DOHH2 (cell line): ENCODE results near the gene MTRF1.
A peak's percentile ranks its signal among the peaks of the same experiment; 100 is the strongest.

Experiments used
- H3F3A ChIP-seq: fragments of 200-600 bp; sonication (generic), shearing (Covaris generic); 2 replicates; pipeline ENCODE4 v1.6.0; 2016; ENCODE audit warnings: antibody characterized with exemption, mild to moderate bottlenecking; ENCODE audit not compliant: control insufficient read depth, insufficient read depth
- H3K27ac ChIP-seq: fragments of 200-600 bp; sonication (generic); 2 replicates; pipeline ENCODE4 v1.5.1; 2014; ENCODE audit warnings: low read depth, mild to moderate bottlenecking, low read length, moderate library complexity
- H3K27me3 ChIP-seq: fragments of 200-600 bp; sonication (generic); 2 replicates; pipeline ENCODE4 v1.6.1; 2014; ENCODE audit warnings: mild to moderate bottlenecking, low read length, mixed read lengths; ENCODE audit not compliant: control insufficient read depth
- H3K36me3 ChIP-seq: fragments of 200-600 bp; sonication (generic); 2 replicates; pipeline ENCODE4 v1.6.1; 2014; ENCODE audit warnings: mild to moderate bottlenecking, low read length, moderate library complexity, mixed read lengths; ENCODE audit not compliant: control insufficient read depth
- H3K4me1 ChIP-seq: fragments of 200-600 bp; sonication (generic); 2 replicates; pipeline ENCODE4 v1.6.1; 2014; ENCODE audit warnings: mild to moderate bottlenecking, low read length, mixed read lengths; ENCODE audit not compliant: control insufficient read depth
- H3K4me2 ChIP-seq: fragments of 200-600 bp; sonication (generic); 2 replicates; pipeline ENCODE4 v1.6.0; 2014; ENCODE audit warnings: mild to moderate bottlenecking, low read length, moderate library complexity
- H3K4me3 ChIP-seq: fragments of 200-600 bp; sonication (generic); 2 replicates; pipeline ENCODE4 v1.5.1; 2014; ENCODE audit warnings: mild to moderate bottlenecking, low read length, mixed read lengths
- H3K79me2 ChIP-seq: fragments of 200-600 bp; sonication (generic); 2 replicates; pipeline ENCODE4 v1.6.1; 2014; ENCODE audit warnings: mild to moderate bottlenecking, low read length, mixed read lengths; ENCODE audit not compliant: control insufficient read depth
- H3K9me2 ChIP-seq: fragments of 200-600 bp; sonication (generic); replicated peaks from 2 replicates; pipeline ENCODE4 v1.6.1; 2014; ENCODE audit warnings: mild to moderate bottlenecking, low read length, mixed read lengths; ENCODE audit not compliant: control insufficient read depth
- H3K9me3 ChIP-seq: fragments of 200-600 bp; sonication (generic); 2 replicates; pipeline ENCODE4 v1.6.1; 2014; ENCODE audit warnings: antibody characterized with exemption, low read length, mixed read lengths; ENCODE audit not compliant: control insufficient read depth, insufficient read depth
- H4K20me1 ChIP-seq: fragments of 200-600 bp; sonication (generic); 2 replicates; pipeline ENCODE4 v1.6.0; 2014; ENCODE audit warnings: low read depth, mild to moderate bottlenecking, antibody characterized with exemption, low read length, moderate library complexity; ENCODE audit not compliant: control insufficient read depth, insufficient read depth
- CTCF ChIP-seq: fragments of 200-600 bp; sonication (generic); IDR thresholded peaks from one replicate; pipeline ENCODE4 v1.5.1; 2014; ENCODE audit warnings: antibody characterized with exemption, mild to moderate bottlenecking, low read depth, low read length; ENCODE audit not compliant: poor library complexity, severe bottlenecking
- EZH2phosphoT487 ChIP-seq: fragments of 200-600 bp; sonication (generic); IDR thresholded peaks from 2 replicates; pipeline ENCODE4 v1.6.1; 2017; ENCODE audit warnings: borderline replicate concordance, mild to moderate bottlenecking, antibody characterized with exemption, low read length, moderate library complexity, mixed read lengths

MTRF1 gene

DNA sequence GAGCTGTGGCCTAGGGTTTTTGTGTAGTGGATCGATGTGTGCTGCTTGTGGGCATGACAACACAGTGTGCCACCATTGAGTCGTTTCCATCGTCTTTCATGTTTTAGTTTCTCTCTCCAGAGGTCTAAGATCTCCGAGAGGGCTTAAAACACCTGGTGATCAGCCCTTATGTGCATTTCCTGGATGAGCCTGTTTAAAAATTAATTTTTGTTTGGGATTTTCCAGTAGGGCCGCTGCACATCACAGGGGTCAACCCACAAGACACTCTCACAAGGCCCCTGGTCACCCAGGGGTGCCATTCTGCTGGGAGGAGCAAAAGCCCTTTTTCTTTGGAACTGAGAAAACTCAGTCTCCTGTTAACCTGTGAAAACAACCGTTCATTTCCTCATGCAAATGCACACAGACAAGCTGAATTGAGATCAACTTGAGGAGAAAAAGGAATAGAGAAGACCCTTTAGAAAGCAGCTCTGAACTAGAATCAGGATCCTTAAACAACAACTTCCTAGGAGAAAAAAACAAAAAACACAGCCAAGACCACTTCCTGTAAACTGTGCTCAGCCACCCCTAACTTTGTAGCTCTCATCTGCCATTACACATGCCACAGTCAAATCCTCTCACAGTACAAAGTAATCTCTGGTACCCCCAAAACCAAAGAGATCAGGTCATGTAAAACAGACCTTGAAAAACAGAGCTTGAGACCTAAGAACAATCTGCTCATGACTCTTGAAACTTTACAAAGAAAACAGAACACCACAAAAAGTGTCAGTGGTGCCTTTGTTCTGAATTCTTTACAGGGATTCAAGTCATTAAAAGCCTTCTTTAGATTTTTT lies 8.3 kb upstream of the MTRF1 start:
- Histone ChIP-seq H3K4me2 (peak overlapping the region; percentile 41), H4K20me1 (no peaks in the 10 kb centered on the region), H3F3A (peaks cover 3% of the 10 kb centered on the region; the same call in 1 of the 2 replicates)

DNA sequence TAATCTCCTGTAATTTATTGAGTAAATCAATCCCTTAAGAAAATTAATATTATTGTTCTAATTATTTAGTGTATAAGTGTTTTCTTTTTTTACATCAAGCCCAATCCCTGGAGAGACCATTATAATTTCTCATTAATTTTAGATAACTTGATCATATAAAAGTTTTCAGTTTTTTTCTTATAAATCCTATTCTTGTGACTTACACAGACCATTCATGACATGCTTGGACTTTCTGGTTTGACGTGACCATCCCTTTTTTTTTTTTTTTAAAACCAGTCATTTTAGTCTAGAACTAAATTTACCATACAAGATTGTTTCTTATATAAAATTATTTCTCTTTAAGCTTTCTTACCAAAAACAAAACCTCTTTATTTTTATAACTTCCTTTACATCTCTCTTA lies 5.4 kb upstream of the MTRF1 start:
- Histone ChIP-seq H3K4me1 (peaks cover 22% of the 10 kb centered on the region), H3K27ac (no peak overlapping the region), H3K27me3 (no peaks in the 10 kb centered on the region), H3K9me2 (no peaks in the 10 kb centered on the region), H3K79me2 (no peaks in the 10 kb centered on the region), H3K9me3 (peaks cover 24% of the 10 kb centered on the region), H3K36me3 (0 out of 2 replicates have a peak, but pooled peaks cover 3% of the 10 kb centered on the region), H4K20me1 (no peaks in the 10 kb centered on the region), H3K4me2 (no peak overlapping the region), H3F3A (peaks cover 3% of the 10 kb centered on the region; the same call in 1 of the 2 replicates), H3K4me3 (no peak overlapping the region)
- TF ChIP-seq CTCF: no peak
- TF ChIP-seq EZH2phosphoT487: no peak

More for the DNA sequence above, 8.3 kb upstream of the MTRF1 start:
- Histone ChIP-seq H3K4me1 (peaks cover 16% of the 10 kb centered on the region), H3K36me3 (0 out of 2 replicates have a peak, but pooled peaks cover 3% of the 10 kb centered on the region), H3K9me3 (peaks cover 24% of the 10 kb centered on the region), H3K79me2 (no peaks in the 10 kb centered on the region), H3K27ac (peak overlapping the region; percentile 52), H3K9me2 (no peaks in the 10 kb centered on the region), H3K27me3 (no peaks in the 10 kb centered on the region), H3K4me3 (peak overlapping the region; percentile 41)
- no peak for TF ChIP-seq CTCF
- TF ChIP-seq EZH2phosphoT487: no peak

DNA sequence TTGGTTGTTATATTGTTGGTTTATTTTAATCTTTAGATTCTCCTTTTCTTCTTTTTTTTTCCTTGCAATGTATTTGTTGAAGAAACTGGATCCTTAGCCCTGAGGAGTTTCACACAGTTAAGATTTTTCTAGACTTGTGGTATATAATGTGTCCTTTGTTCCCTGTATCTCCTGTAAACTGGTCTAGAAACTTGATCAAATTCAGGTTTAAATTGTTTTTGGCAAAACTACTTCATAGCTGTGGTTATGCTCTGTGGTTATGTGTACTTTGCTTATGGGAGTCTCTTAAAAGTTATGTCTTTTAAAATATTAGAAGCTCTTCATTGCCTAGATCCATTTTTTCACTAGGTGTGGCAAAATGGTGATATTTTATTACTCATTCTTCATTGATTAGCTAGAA lies 3.7 kb upstream of the MTRF1 start:
- Histone ChIP-seq H3K27me3 (no peaks in the 10 kb centered on the region), H3K36me3 (0 out of 2 replicates have a peak, but pooled peaks cover 3% of the 10 kb centered on the region), H4K20me1 (no peaks in the 10 kb centered on the region), H3K27ac (no peak overlapping the region), H3K79me2 (peaks cover 10% of the 10 kb centered on the region), H3K9me2 (no peaks in the 10 kb centered on the region), H3F3A (peaks cover 3% of the 10 kb centered on the region; the same call in 1 of the 2 replicates), H3K4me2 (no peak overlapping the region), H3K4me3 (no peak overlapping the region), H3K4me1 (peaks cover 27% of the 10 kb centered on the region), H3K9me3 (peaks cover 24% of the 10 kb centered on the region)
- TF ChIP-seq CTCF (no peak), EZH2phosphoT487 (no peak)
